Activated T-helper 1 cell treated with anti-CD3 and anti-CD28 coated beads, Interleukin-12 subunit alpha, Interleukin-12 subunit beta, Interleukin-2, Interleukin-4 antibody, amounts not matched to agents 30 ng/mL and 10 ng/mL and 1 ng/mL, durations not matched to agents 14 hours and 24 hours and 36 hours (primary cell): ENCODE data around the gene ABCC1. TPM values are rescaled to one million over a fixed set of nuclear protein-coding genes. Genes with fewer than 3 reads are reported as not detected.

Experiments
- DNase-seq: peaks from one replicate; pipeline ENCODE4 v3.0.0; 2021; ENCODE audit warnings: low spot score
- H3K27ac Mint-ChIP-seq: one replicate; pipeline ENCODE4 v1.8.0; 2021; ENCODE audit warnings: mild to moderate bottlenecking, mixed read lengths
- H3K27me3 Mint-ChIP-seq: one replicate; pipeline ENCODE4 v1.8.0; 2022; ENCODE audit warnings: mild to moderate bottlenecking, moderate library complexity, mixed read lengths; ENCODE audit not compliant: insufficient read depth
- H3K36me3 Mint-ChIP-seq: one replicate; pipeline ENCODE4 v1.8.0; 2021; ENCODE audit warnings: low read depth, mixed read lengths
- H3K4me1 Mint-ChIP-seq: one replicate; pipeline ENCODE4 v1.8.0; 2021; ENCODE audit warnings: low read depth, mixed read lengths
- H3K4me3 Mint-ChIP-seq: one replicate; pipeline ENCODE4 v1.8.0; 2021; ENCODE audit warnings: mild to moderate bottlenecking, moderate library complexity, mixed read lengths
- H3K9me3 Mint-ChIP-seq: one replicate; pipeline ENCODE4 v1.8.0; 2021; ENCODE audit warnings: mixed read lengths
- intact Hi-C: fragments of 100-400 bp; cut with micrococcal nuclease; formaldehyde crosslinking; loops from one replicate; pipeline ENCODE4 v1.15.1; 2024
- total RNA-seq: library from RNA; stranded (reverse); gene quantifications from 2 replicates; pipeline ENCODE4 v1.2.3, GENCODE V29; 2022

The ABCC1 gene
- total RNA-seq, 1 donor from 2014 or later = 108 TPM

DNA sequence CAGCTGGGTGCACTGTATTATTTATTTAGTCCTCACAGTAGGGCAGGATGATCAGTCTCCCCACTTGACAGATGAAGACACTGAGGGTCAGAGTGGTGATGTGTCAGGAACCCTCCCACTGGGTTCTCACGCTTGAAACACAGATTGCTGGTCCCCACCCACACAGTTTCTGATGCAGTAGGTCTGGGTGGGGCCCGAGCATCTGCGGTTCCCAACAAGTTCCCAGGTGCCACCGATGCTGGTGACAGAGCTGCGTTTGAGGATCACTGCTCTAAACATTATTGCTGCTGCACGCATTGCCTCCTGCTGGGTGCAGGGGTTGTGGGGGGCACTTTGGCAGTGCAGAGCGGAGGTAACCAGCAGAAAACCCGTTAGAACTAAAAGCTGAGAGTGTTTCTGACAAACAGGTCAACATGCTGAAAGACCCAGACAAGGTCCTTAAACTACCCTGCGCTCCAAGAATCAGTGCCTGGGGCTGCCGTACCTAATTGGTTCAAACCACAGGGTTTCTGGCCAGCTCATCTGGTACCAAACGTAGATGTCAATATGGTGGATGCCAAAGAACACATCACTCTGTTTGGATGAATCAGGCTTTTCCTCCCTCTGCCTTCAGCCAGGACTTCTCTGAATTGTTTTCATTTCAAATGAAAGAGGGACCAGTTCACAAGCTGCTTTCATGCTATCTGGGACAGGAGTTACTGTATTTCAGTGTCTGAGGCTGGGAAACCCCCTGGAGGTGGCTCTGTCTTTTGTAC, 76.0 kb downstream of the ABCC1 start:
- H3K9me3 Mint-ChIP-seq = no peaks in the 10 kb centered on the region
- intact Hi-C loops = loop anchor here (1.0 to 2.0 kb wide), 3 partner anchors 64 to 137 kb away; partner anchors contain the start of gene CEP20
- peak overlapping the region; percentile 91 for H3K27ac Mint-ChIP-seq
- H3K4me1 Mint-ChIP-seq = peaks cover 30% of the 10 kb centered on the region
- peak overlapping the region; percentile 54 for H3K4me3 Mint-ChIP-seq
- no peaks in the 10 kb centered on the region for H3K27me3 Mint-ChIP-seq
- DNase-seq = peak; percentile 48
- peaks cover 31% of the 10 kb centered on the region for H3K36me3 Mint-ChIP-seq

DNA sequence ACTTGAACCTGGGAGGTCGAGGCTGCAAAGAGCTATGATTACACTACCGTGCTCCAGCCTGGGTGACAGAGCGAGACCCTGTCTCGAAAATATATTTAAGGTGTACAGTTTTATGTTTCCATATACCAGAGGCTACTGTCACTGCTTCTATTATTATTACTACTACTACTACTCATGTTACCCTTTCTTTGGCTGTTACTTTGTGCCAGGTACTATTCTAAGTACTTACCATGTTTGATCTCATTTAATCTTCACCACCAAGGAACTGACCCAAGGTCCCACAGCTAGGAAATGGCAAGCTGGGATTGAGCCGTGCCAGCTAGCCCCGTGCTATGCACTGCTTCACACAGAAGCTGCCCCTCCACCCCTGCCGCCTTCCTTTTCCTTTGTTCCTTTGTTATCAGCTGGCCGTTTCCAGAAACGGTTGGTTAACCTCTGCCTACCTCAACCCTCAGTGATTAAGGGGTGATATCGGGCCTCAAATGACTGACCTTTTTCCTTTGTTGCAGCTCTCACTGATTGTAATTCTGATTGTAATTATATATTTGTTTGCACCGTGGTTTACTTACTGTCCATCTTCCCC, 78.4 kb downstream of the ABCC1 start:
- H3K36me3 Mint-ChIP-seq = peaks cover 31% of the 10 kb centered on the region
- H3K4me1 Mint-ChIP-seq = peaks cover 32% of the 10 kb centered on the region
- no peak overlapping the region for H3K27ac Mint-ChIP-seq
- H3K27me3 Mint-ChIP-seq = no peaks in the 10 kb centered on the region
- no peak overlapping the region for H3K4me3 Mint-ChIP-seq
- no peak for DNase-seq
- no peaks in the 10 kb centered on the region for H3K9me3 Mint-ChIP-seq
- intact Hi-C loops = no loop called here

DNA sequence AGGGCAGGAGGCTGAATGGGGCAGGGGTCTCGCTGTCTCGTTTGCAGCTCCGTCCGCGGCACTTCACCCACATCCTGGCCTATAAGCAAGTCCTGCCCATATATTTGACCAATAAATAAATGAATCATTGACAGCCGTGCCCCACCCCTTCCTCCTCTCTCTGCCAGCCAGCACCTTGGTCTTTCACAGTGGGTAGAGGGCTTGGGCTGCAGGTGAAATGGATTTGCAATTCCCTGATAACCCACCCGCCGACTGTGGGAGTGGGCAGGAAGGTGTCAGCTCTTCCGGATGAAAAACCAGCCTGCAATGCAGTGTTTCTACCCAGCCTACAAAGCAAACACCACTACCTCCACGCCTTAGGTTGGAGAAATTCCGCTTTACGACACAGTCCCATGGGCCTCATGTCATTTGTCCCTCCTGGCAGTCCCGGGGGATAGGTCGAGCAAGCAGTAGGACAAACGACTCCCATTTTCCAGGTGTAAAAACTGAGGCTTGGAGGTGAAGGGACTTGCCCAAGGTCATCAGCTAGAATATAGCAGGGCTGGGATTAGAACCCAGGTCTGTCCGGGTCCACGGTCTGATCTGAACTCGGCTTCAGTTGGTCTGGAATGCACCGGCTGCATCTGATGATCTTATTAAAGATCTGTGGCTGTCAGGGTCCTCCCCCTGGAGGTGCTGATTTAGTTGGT, 79.0 kb downstream of the ABCC1 start:
- Mint-ChIP-seq H3K9me3 (no peaks in the 10 kb centered on the region), H3K4me1 (peaks cover 38% of the 10 kb centered on the region), H3K27ac (no peak overlapping the region), H3K4me3 (no peak overlapping the region), H3K27me3 (no peaks in the 10 kb centered on the region), H3K36me3 (peaks cover 29% of the 10 kb centered on the region)
- DNase-seq = no peak
- intact Hi-C loops = no loop called here

DNA sequence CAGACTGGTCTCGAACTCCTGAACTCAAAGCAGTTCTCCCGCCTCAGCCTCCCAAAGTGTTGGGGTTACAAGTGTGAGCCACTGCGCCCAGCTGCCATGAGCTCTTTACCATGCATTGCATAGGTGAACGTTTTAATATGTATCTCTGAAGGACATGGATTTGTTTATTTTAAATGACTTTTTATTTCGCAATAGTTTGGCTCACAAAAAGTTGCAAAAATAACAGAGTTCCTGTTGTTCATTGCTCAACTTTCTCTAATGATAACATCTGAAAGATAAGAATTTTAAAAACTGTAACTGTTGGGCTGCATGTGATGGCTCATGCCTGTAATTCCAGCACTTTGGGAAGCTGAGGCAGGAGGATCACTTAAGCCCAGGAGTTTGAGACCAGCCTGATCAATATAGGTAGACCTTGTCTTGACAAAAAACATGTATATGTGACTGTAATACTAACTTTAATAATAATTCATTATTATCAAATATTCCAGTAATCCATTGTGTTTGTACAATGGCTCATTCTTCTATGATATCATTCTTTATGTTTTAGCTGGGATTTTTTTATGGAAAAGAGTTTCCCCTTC, 80.1 kb downstream of the ABCC1 start:
- Mint-ChIP-seq H3K4me3 (no peak overlapping the region), H3K36me3 (peaks cover 28% of the 10 kb centered on the region), H3K27me3 (no peaks in the 10 kb centered on the region), H3K9me3 (no peaks in the 10 kb centered on the region), H3K27ac (no peak overlapping the region), H3K4me1 (peaks cover 39% of the 10 kb centered on the region)
- no peak for DNase-seq
- intact Hi-C loops = no loop called here

DNA sequence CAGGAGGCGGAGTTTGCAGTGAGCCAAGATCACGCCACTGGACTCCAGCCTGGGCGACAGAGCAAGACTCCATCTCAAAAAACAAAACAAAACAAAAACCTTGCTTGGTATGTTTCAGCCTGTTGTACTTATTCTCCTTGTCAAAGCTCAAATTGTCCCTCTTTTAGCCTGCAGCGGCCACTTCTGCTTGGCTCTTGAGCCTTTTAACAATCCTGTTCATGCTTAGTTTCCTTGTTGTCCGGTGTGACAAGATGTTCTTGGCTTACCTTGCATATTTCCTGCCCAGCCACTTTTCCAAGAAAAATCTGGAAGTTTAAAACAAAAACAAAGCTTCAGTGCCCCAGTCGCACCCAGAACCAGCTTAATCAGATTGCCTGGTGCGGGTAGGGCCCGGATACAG, 81.0 kb downstream of the ABCC1 start:
- Mint-ChIP-seq H3K9me3 (no peaks in the 10 kb centered on the region), H3K36me3 (peaks cover 32% of the 10 kb centered on the region), H3K27me3 (no peaks in the 10 kb centered on the region), H3K4me1 (peaks cover 30% of the 10 kb centered on the region), H3K4me3 (no peak overlapping the region), H3K27ac (no peak overlapping the region)
- intact Hi-C loops = no loop called here
- no peak for DNase-seq

DNA sequence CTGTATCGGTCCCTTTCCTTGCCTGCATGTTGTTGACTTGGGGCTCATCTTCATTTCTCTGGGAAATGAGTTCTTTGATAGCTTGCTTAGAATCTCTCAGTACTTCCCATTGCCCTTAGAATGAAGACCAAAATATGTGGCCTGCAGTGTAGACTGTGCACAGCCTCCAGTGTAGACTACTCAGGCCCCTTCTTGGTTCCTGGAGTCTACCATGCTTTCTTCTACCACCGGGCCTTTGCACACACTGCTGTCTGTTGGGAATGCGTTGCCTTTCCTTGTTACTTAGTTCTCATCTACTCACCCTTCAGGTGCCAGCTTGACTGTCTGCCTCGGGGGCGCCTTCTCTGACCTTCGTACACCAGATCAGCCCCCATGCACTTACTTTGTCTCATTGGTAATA, 82.0 kb downstream of the ABCC1 start:
- Mint-ChIP-seq H3K9me3 (no peaks in the 10 kb centered on the region), H3K4me1 (peaks cover 22% of the 10 kb centered on the region), H3K4me3 (no peak overlapping the region), H3K27ac (peak overlapping the region; percentile 64), H3K27me3 (no peaks in the 10 kb centered on the region), H3K36me3 (peaks cover 33% of the 10 kb centered on the region)
- DNase-seq = no peak
- intact Hi-C loops = no loop called here

DNA sequence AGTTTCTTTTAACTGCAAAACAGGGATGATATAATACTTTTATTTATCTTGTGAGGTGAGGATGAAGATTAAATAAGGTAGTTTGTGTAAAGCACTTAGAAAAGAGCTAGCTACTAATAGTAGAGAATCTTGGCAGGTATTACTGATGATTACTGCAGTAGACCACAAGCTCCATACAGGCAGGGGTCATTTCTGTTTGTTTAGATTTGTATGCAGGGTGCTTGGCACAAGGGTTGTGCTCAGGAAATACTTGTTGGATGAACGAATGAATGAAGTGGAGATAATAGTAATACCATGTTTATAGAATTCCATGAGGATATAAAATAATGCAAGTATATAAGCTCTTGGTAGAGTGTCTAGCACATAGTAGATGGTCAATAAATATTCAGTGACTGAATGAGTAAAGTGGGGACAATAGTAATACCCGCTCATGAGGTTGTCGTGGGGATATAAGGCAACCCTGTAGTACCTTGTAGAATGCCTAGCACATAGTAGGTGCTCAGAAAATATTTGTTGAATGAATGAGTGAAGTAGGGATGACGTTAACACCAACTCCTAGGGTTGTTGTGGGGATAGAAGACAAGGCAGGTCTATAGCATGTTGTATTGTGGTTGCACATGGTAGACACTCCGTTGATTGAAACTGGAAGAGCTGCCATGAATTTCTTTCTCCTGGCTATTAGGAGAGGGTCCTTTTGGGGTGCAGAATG, 83.0 kb downstream of the ABCC1 start:
- no peak overlapping the region for H3K27ac Mint-ChIP-seq
- intact Hi-C loops = no loop called here

DNA sequence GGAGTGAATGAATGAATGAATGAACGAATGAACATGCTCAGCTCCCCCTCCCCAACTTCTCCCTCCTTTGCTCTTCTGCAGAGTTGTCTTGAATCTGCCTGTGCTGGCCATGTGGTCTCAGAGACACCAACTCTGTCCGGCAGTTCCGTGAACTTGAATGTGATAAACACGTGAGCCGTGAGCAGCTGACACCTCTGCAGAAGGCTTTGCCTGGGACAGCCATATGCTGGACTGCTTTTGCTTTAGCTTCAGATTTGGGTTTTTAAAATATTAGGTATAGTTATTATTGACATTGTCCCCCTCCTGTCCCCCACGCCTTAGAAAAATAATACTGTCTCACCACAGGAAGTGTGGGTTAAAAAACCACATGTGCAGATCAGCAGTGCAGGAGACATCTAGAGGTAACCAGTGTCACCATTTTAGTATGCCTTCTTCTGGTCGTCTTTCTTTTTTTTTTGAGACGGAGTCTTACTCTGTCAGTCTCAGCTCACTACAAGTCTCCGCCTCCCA, 83.8 kb downstream of the ABCC1 start:
- Mint-ChIP-seq H3K27me3 (no peaks in the 10 kb centered on the region), H3K4me3 (peak overlapping the region; percentile 27), H3K4me1 (peaks cover 22% of the 10 kb centered on the region), H3K36me3 (peaks cover 35% of the 10 kb centered on the region), H3K27ac (peak overlapping the region; percentile 45), H3K9me3 (no peaks in the 10 kb centered on the region)
- peak; percentile 5 for DNase-seq
- intact Hi-C loops = no loop called here

More for the DNA sequence above, 83.0 kb downstream of the ABCC1 start:
- DNase-seq = no peak
- Mint-ChIP-seq H3K9me3 (no peaks in the 10 kb centered on the region), H3K27me3 (no peaks in the 10 kb centered on the region), H3K4me1 (peaks cover 22% of the 10 kb centered on the region), H3K4me3 (no peak overlapping the region), H3K36me3 (peaks cover 33% of the 10 kb centered on the region)

DNA sequence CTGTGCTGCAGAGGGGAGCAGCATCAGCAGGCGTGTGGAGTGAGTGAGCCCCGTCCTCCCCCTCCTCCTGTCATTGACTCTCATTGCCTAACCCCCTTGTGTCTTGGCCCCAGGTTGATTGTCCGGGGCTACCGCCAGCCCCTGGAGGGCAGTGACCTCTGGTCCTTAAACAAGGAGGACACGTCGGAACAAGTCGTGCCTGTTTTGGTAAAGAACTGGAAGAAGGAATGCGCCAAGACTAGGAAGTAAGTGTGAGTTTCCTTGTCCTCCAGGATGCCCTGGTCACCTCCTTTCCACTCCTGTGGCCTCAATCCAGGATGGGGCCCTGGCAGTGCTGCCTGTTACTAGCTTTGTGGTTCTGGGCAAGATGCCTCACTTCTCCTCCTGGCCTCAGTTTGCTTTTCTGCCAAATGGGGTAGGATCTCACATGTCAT, 87.0 kb downstream of the ABCC1 start:
- Mint-ChIP-seq H3K36me3 (peaks cover 47% of the 10 kb centered on the region), H3K4me3 (no peak overlapping the region), H3K27ac (no peak overlapping the region), H3K27me3 (no peaks in the 10 kb centered on the region), H3K9me3 (no peaks in the 10 kb centered on the region), H3K4me1 (peaks cover 38% of the 10 kb centered on the region)
- intact Hi-C loops = no loop called here
- no peak for DNase-seq

DNA sequence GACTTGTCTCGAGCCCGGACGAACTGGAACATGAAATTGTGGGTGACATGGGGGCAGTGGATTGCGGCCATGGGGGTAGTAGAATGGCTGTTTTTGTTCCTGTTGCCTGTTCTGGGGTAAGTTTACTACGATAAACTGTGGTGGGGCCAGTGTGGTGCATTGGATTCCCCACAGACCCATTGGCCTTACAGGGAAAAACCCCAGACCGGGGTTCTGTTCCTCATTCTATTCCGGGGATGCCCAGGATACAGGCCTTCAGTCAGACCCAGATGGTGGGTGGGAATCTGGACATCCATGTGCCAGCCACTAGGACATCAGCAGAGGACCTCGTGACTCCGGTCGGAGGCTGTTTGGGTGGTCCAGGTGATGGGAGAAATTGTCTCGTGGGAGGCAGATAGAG, 88.1 kb downstream of the ABCC1 start:
- peaks cover 35% of the 10 kb centered on the region for H3K4me1 Mint-ChIP-seq
- intact Hi-C loops = no loop called here
- no peaks in the 10 kb centered on the region for H3K9me3 Mint-ChIP-seq
- DNase-seq = no peak
- no peak overlapping the region for H3K4me3 Mint-ChIP-seq
- no peaks in the 10 kb centered on the region for H3K27me3 Mint-ChIP-seq
- no peak overlapping the region for H3K27ac Mint-ChIP-seq
- H3K36me3 Mint-ChIP-seq = peaks cover 42% of the 10 kb centered on the region

DNA sequence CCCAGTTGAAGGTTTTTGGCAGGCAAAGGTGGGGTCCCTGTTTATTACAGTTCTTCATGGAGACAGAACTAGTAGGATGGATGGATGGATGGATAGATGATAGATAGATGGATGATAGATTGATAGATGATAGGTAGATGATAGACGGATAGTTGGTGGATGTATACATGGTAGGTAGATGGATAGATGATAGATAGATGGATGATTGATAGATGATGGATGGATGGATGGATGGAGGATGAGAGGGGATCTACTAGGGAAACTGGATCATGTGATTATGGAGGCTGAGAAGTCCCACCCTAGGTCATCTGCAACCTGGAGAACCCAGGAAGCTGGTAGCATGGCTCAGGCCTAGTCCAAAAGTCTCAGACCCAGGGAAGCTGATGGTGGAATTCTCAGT, 88.6 kb downstream of the ABCC1 start:
- Mint-ChIP-seq H3K36me3 (peaks cover 43% of the 10 kb centered on the region), H3K4me3 (no peak overlapping the region), H3K27ac (peak overlapping the region; percentile 13), H3K27me3 (no peaks in the 10 kb centered on the region), H3K9me3 (no peaks in the 10 kb centered on the region), H3K4me1 (peaks cover 30% of the 10 kb centered on the region)
- no peak for DNase-seq
- intact Hi-C loops = no loop called here

DNA sequence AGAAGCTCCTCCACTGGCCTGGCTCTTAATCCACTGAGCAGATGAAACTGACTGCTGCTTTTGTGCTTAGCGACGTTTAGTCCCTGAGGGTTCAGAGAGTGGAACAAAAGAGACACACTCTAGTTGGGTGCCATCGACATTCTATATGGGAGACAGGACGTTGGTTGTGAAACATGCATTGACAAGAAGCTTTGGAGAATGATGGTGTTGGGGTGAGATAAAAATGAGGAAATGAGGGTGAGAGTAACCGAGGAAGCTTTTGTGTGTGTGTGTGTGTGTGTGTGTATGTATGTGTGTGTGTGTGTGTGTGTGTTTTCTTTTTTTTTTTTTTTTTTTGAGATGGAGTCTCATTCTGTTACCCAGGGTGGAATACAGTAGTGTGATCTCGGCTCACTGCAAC, 89.5 kb downstream of the ABCC1 start:
- H3K36me3 Mint-ChIP-seq = peaks cover 44% of the 10 kb centered on the region

More for the DNA sequence above, 89.5 kb downstream of the ABCC1 start:
- H3K27me3 Mint-ChIP-seq = no peaks in the 10 kb centered on the region
- no peaks in the 10 kb centered on the region for H3K9me3 Mint-ChIP-seq
- H3K4me3 Mint-ChIP-seq = no peak overlapping the region
- no peak for DNase-seq
- H3K27ac Mint-ChIP-seq = peak overlapping the region; percentile 69
- intact Hi-C loops = no loop called here
- peaks cover 20% of the 10 kb centered on the region for H3K4me1 Mint-ChIP-seq
